ENCODE results near the gene TRMU. TPM values are rescaled to one million over a fixed set of nuclear protein-coding genes. Genes with fewer than 3 reads are reported as not detected.

Gene TRMU
- total and polyA plus RNA-seq, 4 donors = 14.3 to 34.4 (median 18.6) TPM

GRCh38 chr22:46348099-46348695, 12.7 kb downstream of the TRMU start:
- H3K4me3 ChIP-seq (ENCODE audit: low read depth in 1 of 3, low read length in 3 of 3) = no peak overlapping the region
- H3K9ac ChIP-seq (ENCODE audit: low read depth in 1 of 2, low read length in 2 of 2) = no peak overlapping the region
- peaks cover 21 to 88% (median 44%) of the 10 kb centered on the region in 4 donors for H3K36me3 ChIP-seq (ENCODE audit: control insufficient read depth in 4 of 4, insufficient read depth in 3 of 4, low read depth in 1 of 4, low read length in 3 of 4)
- no peaks in the 10 kb centered on the region for H3K4me1 ChIP-seq (ENCODE audit: control insufficient read depth in 4 of 4, insufficient read depth in 4 of 4, low read length in 3 of 4)
- no peaks in the 10 kb centered on the region for H3K27me3 ChIP-seq (ENCODE audit: control insufficient read depth in 4 of 4, insufficient read depth in 4 of 4, low read length in 3 of 4)
- no peak for TF ChIP-seq HNF4A (conservative IDR thresholded peaks at IDR 0.05)
- no peak for TF ChIP-seq CTCF (IDR thresholded peaks at IDR 0.05; ENCODE audit: low read depth, low read length, missing input control)
- TF ChIP-seq NR2F2 (IDR thresholded peaks at IDR 0.05) = no peak
- no peak overlapping the region for H3K27ac ChIP-seq (ENCODE audit: low read depth in 1 of 2, low read length in 2 of 2)
- DNase-seq (ENCODE audit: low spot score) = no peak
- H3K9me3 ChIP-seq (ENCODE audit: control insufficient read depth in 4 of 4, low read length in 3 of 4) = no peaks in the 10 kb centered on the region
- WGBS = 92% methylated on average over 15 of the region's 15 CpGs

- no peak overlapping the region for H3K27ac ChIP-seq (ENCODE audit: low read depth in 1 of 2, low read length in 2 of 2)
Observed at GRCh38 chr22:46349238-46349637, 13.7 kb downstream of the TRMU start.

More at GRCh38 chr22:46349238-46349637, 13.7 kb downstream of the TRMU start:
- H3K9ac ChIP-seq (ENCODE audit: low read depth in 1 of 2, low read length in 2 of 2) = no peak overlapping the region
- no peaks in the 10 kb centered on the region for H3K27me3 ChIP-seq (ENCODE audit: control insufficient read depth in 4 of 4, insufficient read depth in 4 of 4, low read length in 3 of 4)
- WGBS = 93% methylated on average over 18 of the region's 18 CpGs
- TF ChIP-seq HNF4G (IDR thresholded peaks at IDR 0.05) (no peak), FOXA1 (IDR thresholded peaks at IDR 0.05) (no peak), REST (IDR thresholded peaks at IDR 0.05) (no peak), JUND (IDR thresholded peaks at IDR 0.05) (no peak), ZBTB33 (IDR thresholded peaks at IDR 0.05) (no peak), MAX (IDR thresholded peaks at IDR 0.05) (no peak), FOXA2 (IDR thresholded peaks at IDR 0.05) (no peak), CTCF (IDR thresholded peaks at IDR 0.05; ENCODE audit: low read depth, low read length, missing input control) (no peak), TAF1 (conservative IDR thresholded peaks at IDR 0.05) (no peak), RAD21 (IDR thresholded peaks at IDR 0.05) (no peak), ATF3 (IDR thresholded peaks at IDR 0.05) (no peak), RXRA (IDR thresholded peaks at IDR 0.05) (no peak), YY1 (IDR thresholded peaks at IDR 0.05) (no peak), HNF4A (conservative IDR thresholded peaks at IDR 0.05) (no peak), GABPA (IDR thresholded peaks at IDR 0.05 in 1 of 2, conservative IDR thresholded peaks at IDR 0.05 in 1 of 2) (no peak), EGR1 (IDR thresholded peaks at IDR 0.05; ENCODE audit: low read depth in 2 of 2) (no peak)
- peaks cover 25 to 88% (median 47%) of the 10 kb centered on the region in 4 donors for H3K36me3 ChIP-seq (ENCODE audit: control insufficient read depth in 4 of 4, insufficient read depth in 3 of 4, low read depth in 1 of 4, low read length in 3 of 4)
- H3K9me3 ChIP-seq (ENCODE audit: control insufficient read depth in 4 of 4, low read length in 3 of 4) = no peaks in the 10 kb centered on the region
- H3K4me3 ChIP-seq (ENCODE audit: low read depth in 1 of 3, low read length in 3 of 3) = no peak overlapping the region
- DNase-seq (ENCODE audit: low spot score) = no peak
- H3K4me1 ChIP-seq (ENCODE audit: control insufficient read depth in 4 of 4, insufficient read depth in 4 of 4, low read length in 3 of 4) = no peaks in the 10 kb centered on the region

All from liver (tissue), 9 donors.